HG02798 (cell line): ENCODE results near the gene GBX1.

Source experiments
- ATAC-seq: cut with Tn5 transposase; IDR thresholded peaks from one replicate; pipeline ENCODE4 v1.9.1; 2021; ENCODE audit warnings: mild to moderate bottlenecking; ENCODE audit not compliant: unreplicated experiment, poor library complexity

GBX1 gene

DNA sequence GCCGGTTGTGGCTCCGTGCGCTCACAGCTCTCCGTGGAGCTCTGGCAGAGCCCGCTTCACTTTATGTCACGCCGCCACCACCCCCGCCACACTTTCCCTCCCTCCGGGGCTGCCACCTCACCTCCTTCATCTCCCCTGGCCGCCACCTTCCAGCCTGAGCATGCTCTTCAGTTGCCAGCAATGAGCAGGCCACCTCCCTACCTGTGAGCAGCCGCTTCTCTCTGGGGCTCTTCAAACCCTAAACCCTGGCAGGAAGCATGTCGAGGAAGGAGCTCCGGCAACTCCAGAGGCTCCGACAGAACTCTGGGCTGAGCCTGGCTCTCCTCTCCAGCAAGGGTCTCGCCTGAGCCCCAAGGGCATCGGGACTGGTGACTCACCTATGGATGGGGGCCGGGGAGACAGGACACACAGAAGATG is 36.7 kb downstream of the GBX1 start:
- ATAC-seq: no peak

DNA sequence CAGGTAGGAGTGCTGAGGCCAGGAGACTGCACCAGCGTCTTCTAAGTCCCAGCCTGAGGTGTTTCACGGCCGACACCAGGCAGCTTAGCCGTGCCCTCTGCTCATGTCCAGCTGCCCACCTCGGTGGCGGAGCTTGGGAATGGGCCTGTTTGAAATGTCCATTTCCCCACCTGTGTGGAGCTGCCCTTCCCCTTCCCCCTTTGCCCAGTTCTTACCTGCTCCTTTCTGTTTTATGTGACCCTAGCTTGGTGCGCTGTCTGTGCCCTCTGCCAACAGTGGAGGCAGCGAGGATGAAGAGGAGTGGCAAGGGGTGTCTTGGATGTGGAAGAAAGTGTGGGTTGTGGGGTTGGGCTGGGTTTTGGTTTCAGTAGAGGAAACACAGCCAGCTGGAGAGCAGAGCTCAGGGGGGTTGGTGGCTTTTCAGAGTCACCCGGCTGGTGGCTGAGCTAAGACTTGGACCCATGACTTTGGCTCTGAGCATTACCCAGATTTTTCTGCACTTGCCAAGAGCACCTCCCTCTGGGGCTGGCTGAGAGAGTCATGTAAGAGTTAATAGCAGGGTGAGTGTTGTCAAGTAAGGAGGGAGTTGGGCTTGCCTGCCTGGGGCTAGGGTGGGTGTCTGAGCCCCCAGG is 37.4 kb downstream of the GBX1 start:
- no peak for ATAC-seq

DNA sequence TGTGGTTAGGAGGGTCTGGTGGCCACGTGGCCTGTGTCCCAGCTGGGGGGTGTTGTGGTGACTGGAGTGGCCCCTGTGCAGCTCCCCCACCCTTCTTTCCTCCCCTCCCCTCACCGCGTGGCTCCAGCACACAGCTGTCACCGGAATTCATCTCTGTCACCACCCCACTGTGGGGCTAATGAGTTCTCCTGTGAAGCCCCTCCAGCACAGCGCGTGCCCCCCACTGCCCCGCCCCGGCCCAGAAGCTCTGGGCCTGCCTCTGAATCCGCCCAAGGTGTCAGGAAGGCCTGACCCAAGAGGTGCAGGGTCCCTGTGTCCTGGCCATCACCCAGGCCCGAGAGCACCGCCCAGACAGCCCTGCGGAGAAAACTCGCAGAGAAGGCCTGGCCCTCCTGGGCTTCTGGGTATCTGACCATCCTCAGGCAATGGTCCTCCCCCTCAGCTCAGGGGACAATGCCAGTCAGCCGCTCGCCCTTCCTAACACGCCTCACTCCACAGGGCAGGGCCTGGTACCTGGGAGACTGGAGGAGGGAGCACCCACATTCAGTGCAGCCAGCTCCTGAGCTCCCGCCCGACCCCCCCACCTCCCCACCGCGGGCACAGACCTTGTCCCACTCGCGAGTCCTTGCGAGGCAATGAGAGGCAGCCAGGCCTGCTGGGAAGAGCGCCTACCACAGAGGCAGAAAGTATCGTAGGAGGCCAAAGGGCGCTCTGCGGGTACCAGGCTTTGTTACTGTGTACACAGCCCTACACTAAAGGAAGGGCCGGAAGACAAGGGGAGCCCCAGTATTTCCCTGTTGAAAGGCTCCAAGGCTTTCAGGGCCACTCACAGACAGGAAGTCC is 38.2 kb downstream of the GBX1 start:
- no peak for ATAC-seq

DNA sequence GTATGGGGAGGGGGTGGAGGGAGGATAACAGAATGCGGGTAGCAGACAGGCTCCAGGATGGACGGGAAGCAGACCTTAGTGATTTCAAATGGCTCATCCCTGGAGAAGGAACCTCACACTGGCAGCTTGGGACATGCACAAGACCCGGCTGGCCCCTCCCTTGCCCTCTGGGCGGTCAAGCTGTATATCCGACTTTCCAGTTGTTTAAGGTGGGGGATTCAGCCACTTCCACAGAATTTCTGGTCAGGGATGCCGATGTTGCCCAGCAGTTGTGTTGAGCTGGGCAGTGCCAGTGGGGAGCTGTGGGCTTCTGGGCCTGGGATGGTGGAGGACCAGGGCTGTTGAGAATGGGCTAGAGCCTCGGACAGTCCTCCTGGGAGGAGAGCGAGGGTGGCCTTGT is 38.8 kb downstream of the GBX1 start:
- no peak for ATAC-seq

DNA sequence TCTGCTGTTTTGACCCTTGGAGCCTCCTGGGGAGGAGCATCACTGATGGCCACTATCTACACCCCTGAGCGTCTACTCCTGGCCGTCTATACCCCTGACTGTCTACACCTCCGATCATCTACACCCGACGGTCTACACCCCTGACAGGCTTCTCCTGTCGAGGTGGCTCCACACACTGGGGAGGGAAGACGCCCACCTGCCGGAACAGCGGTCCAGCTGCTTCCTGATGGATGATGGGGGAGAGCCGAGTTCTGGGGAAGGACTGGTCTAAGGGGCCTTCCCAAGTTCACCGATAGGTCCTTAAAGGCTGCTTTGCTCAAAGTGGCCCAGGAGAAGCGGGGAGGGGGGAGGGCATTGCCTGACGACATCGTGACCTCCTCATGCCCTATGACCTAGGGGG is 39.4 kb downstream of the GBX1 start:
- no peak for ATAC-seq

DNA sequence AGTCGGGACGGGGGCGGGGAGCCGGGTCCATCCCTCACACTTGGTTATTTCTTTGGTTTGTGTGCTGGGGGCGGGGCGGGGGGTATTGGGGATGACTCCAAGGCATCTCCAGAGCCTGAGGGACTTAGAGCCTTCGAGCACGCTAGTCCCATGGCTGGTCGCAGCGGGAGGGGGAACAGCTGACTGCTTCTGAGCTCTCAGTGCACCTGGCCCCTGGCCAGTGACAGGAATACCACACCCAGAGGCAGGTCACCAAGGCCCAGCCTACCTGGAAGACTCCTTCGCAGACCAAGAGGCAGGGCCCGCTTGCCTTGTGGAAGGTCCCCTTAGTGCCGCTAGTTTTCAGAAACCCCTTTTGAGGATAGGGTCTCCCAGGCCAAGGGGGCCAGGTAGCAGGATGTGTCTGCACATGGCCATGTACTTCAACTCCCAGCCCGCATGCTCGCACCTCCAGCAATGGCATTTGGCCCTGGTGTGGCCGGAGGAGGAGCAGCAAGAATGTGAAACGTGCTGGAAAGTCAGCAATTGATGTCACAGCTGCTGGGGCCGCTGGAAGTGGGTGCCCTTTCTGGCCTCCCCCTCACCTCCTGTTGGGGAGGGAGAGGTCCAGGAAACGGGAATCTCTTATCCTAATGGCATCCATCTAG is 40.9 kb downstream of the GBX1 start:
- ATAC-seq: no peak

DNA sequence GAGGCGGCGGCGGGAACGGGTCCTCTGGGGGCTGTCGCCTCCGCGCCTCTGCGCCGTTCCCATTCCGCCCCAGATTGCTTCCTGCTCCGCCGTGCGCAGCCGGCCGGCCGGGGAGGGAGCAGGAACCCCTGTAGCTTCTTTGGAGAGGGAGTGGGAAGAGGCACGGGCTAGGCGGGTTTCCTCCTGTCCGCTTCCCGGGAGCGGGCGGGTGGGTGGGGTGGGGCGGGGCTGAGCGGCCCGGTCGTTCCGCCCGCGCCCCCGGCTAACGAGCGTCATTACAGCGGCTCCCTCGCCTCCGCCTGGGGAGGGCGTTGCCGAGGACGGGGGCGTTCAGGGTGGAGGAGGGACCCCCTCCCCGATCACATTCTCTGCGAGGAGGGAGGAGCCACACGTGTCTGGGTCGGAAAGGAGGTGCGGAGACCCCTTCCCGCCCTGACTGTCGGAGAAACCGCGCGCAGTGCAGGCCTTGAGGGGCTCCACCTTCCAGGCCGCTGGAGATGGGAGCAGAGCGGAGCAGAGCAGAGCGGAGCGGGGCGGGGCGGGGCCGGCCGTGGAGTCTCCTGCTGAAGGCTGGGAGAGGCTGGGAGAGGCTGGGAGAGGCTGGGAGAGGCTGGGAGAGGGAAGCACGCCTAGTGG is 41.5 kb downstream of the GBX1 start:
- no peak for ATAC-seq

DNA sequence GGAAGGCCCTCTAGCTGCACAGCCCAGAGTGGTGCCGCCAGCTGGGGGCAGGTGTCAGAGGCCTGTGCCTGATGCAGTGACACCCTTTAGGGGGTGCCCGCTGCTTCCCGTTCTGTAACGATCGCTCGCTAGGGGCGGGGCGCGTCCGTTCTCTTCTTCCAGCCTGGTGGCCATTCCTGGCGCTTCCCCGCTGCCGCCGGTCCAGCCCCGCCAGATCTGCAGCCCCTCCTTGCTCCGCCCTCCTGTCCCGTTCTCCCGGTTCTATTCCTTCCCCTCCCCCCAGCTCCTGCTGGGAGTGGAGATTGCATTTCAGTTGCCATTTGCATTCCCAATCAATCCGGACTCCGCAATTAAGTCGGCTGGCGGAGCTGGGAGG is 42.0 kb downstream of the GBX1 start:
- no peak for ATAC-seq

DNA sequence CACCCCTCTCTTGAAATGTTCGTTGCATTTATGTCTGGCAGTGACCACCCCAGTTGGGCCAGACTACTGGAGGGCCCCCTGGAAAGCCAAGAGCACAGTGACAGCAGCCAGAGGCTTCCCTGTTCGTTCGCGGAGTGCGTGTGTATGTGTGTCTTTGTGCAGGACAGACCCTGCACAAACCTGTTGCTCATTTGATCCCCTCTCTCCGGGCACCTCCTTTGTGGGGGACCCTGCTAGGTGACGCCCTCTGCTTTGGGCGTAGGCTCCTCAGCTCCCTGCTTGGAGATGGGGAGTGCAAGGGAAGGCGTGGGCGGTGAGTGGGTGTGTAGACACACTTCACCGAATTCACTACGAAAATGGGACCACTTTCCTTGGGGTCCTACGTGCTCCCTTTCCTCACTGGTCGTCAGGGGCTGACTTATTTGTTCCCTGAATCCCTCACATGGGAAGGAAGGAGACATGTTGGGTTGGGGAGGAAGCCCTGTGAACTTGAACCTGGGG is 42.5 kb downstream of the GBX1 start:
- ATAC-seq: no peak

DNA sequence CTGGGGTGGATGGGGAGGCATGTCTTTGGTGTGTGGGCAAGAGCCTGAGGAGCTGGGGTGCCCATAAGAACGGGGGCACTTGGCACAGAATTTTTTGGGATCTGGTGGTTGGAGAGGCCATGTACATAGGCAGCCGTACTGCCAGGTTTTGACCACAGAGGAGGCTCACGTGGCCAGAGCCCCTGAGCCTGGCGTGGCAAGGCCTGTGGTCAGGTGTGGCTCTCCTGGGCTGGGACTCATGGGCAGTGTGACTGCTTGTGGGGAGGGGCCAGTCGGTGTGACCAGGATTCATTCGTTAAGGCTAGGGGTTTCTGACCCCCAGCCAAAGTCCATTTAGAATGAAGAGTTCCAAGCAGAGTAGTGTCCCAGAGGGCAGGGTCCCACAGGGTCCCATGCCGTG is 43.0 kb downstream of the GBX1 start:
- no peak for ATAC-seq

DNA sequence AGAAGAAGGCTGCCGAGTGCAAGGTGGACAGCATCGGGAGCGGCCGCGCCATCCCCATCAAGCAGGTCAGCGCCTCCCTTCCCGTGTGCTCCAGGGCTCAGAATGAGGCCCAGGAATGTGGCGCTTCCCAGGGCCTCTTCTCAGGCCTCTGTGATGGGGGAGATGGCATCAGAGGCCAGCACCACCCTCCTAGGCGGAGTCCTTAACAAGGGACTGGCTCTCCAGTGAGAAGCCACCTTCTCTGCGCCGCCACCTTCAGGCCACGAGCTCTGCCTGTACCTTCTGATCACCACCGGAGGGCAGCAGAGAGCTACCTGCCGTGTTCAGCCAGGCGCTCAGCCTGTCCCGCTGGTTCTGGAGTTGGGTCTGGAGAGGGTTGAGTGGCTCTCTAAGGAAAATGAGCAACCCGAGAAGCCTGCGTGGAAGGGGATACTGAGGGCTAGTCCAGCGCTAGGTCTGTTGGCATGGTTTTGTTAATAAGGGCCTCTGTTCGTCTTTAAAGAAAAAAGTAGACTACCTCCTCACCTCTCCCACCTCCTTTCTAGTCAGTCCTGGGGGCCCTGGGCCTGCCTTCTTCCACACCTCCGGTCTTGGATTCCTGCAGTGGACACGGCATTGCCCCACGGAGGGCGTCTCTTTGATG is 43.6 kb downstream of the GBX1 start:
- ATAC-seq: peak; percentile 88

DNA sequence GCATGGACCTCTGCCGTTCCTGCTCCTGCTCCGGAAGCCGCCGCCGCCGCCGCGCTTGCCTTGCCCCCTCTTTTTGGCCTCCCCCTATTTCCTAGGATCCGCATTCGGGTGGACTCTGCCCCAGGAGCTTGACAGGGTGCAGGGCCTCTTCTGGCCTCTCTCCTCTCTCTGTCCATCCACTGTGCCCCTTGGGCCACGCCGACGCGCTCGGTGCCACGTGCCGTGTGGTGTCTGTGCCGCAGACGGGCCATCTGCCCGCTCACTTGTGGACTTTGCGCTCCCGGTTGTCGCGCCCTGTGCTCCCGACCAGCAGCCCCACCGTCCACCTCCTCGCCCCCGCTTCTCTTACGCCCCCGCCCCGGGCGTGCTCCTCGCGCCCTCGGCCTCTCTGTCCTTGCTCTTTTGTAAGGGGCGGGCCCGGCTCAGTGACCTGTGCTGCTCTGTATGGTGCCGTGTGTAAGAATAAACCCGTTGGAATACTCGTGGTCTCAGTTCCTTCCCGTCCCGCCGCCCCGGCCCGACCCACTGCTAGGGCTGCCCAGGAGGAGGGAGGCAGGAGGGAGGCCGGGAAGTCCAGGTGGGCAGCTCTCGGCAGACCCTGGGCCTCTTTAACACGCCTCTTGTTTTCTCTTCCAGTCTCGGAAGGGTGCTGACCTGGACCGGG is 44.2 kb downstream of the GBX1 start:
- ATAC-seq: no peak

DNA sequence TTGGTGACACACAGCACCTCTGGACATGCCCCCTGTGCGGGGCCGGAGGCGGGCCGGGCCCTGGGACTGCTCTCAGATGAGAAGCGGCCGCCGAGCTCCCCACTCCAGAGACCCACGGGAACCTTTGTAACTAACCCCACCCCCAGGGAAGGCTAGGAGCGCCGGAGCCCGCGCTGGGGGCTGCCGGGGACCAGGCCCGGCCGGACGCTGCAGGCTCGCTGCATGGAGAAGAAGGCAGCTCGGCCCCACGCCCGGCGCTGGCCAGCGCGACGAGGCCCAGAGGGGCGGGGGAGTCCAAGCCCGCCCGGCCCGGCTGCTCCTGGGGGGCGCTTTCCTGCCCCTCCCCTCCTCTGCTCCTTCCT is 44.7 kb downstream of the GBX1 start:
- no peak for ATAC-seq

DNA sequence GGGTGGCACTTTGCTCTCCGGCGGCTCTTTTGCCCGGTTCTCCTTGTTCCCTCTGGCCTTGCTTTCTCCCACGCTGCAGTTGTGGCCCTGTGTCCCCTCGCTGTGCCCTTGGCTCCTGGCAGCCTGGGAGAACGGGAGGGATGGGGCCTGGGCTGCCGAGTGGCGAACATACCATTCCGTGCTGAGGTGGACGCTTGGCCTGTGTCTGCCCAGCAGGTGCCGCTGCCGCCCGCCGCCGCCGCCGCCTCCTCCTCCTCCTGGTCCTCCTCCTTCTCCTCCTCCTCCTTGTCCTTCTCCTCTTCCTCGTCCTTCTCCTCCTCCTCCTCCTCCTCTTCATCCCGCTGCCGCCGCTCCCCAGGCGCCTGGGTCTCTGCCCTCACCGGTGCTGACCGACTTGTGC is 45.2 kb downstream of the GBX1 start:
- ATAC-seq: no peak

DNA sequence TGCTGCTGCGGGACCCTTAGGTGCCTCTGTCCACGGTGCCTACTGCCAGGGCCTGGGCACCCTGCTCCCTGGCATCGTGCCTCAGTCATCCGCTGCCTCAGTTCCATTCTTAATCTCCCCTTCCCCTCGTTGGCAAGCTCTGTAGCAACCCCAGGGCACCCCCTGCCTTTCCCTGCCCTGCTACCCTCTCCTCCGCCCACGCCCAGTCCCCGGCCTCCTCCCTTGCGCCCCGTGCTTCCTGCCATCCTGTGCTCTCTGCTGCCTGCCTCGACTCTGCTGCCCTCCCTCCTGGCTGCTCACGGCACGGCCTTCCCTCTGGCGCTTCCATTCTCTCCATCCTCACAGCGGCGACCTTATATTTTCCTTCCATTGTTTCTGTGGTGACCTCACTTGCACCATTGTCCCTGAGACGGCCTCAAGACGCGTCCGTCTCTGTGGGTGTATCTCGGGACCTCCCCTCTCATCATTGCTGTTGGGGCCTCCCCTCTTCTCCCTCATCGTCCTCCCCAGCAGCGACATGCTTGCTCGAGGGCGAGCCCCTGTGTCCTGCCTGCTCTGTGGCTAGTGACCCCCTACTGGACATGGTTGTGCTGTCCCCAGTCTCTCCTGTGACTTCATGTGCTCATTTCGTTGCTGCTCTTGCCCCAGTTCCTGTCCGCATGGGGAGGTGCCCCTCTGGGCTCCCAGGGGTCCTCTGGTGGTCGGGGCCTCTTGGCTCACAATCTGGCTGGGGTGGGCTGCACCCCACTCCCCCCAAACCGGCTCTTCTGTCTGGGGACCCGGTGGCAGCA is 45.9 kb downstream of the GBX1 start:
- ATAC-seq: no peak

DNA sequence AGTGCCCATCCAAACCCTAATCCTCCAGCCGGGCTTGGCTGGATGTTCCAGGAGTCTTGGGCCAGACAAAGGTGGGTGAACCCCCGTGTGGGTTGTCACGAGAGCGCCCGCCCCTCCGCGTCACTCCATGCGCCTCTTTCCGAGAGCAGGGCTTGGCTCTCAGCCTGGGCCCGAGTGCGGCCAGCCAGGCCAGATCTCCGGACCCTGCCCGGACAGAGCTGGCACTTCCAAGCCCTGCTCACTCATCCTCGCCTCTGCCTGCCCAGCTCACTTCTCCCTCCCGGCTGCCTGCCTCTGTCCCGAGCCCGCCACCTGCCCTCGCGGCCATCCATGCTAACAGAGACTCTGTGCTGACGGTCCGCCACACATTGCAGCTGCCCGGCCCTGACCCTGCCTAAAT is 46.6 kb downstream of the GBX1 start:
- ATAC-seq: no peak

DNA sequence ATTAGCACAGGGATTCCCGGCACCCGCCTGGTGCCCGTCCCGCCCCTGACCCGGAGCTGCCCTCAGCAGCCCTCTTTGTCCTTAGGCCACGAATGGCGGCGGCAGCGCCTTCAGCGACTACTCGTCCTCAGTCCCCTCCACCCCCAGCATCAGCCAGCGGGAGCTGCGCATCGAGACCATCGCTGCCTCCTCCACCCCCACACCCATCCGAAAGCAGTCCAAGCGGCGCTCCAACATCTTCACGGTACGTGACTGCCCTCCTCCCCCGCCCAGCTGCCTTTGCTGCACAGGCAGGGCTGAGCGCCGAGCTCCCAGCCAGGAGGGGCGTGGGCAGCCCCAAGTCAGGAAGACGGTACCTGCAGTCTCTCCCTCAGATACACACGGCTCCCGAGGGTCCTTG is 47.6 kb downstream of the GBX1 start:
- no peak for ATAC-seq

DNA sequence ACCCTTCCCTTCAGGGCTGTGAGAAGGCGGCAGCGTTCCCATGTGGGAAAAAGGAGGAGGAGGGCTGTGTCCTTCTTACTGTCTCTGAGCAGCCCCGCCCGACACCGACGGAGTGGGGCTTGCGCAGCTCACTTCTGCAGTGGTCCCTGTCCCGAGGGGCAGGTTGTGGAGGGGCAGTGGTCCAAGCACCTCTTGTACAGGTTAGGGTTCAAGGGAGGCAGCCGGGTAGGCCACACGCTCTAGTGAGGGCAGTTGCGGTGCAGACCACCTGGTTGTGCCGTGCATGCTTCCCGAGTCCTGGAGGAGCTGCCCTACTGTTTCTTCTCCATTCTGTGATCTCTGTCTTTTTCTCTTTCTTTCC is 48.5 kb downstream of the GBX1 start:
- no peak for ATAC-seq
